B cell (primary cell): ENCODE results near the gene CALCOCO2. TPM values are rescaled to one million over a fixed set of nuclear protein-coding genes. Genes with fewer than 3 reads are reported as not detected.

Experiments used
- ATAC-seq: fragments of 200-7000 bp; cut with Tn5 transposase; one replicate; pipeline ENCODE4 v1.10.0; 2021; ENCODE audit warnings: low read depth, mild to moderate bottlenecking, moderate number of reproducible peaks, moderate library complexity
- CTCF ChIA-PET: fragments of 350-600 bp; sonication (Branson Sonifier 250); formaldehyde crosslinking; loops from one replicate; lab custom pipeline; 2021; ENCODE audit warnings: antibody characterized with exemption, inconsistent platforms; lab: Charles Lee
- POLR2A ChIA-PET: fragments of 350-600 bp; sonication (Branson Sonifier 250); formaldehyde crosslinking; loops from one replicate; lab custom pipeline; 2021; ENCODE audit warnings: antibody characterized with exemption; lab: Charles Lee
- DNase-seq: peaks from one replicate; pipeline ENCODE4 v3.0.0; 2013
- H2AFZ ChIP-seq: 2 replicates; pipeline ENCODE4 v1.6.1; 2012; ENCODE audit warnings: mild to moderate bottlenecking, low read depth, low read length; ENCODE audit not compliant: insufficient read depth, poor library complexity, severe bottlenecking
- H3K27ac ChIP-seq, 2 donors: 1 replicate in 1 of 2; 2 replicates in 1 of 2; pipeline ENCODE4 v1.5.1; 2012 to 2013; ENCODE audit warnings: low read length in 2 of 2, mild to moderate bottlenecking in 2 of 2, moderate library complexity in 1 of 2
- H3K27me3 ChIP-seq, 4 experiments: fragments of 200-600 bp in 1 of 4; sonication (generic) in 1 of 4; replicated peaks in 1 of 4; 1 replicate in 2 of 4; 2 replicates in 2 of 4; pipeline versions ENCODE4 v1.6.1 to v1.7.0; 2013 to 2016; ENCODE audit warnings: low read length in 3 of 4, mild to moderate bottlenecking in 2 of 4, mixed read lengths in 1 of 4, moderate library complexity in 1 of 4; ENCODE audit not compliant: insufficient read depth in 4 of 4, control insufficient read depth in 3 of 4; ENCODE audit errors: control extremely low read depth in 1 of 4
- H3K36me3 ChIP-seq, 2 experiments: replicated peaks in 1 of 2; 1 replicate in 1 of 2; 2 replicates in 1 of 2; pipeline versions ENCODE4 v1.6.1 to v1.7.1; 2013; ENCODE audit warnings: low read length in 1 of 2; ENCODE audit not compliant: insufficient read depth in 2 of 2, control insufficient read depth in 1 of 2; ENCODE audit errors: control extremely low read depth in 1 of 2, extremely low read depth in 1 of 2
- H3K4me1 ChIP-seq, 2 donors: fragments of 200-600 bp in 1 of 2; sonication (generic) in 1 of 2; 1 replicate in 1 of 2; 2 replicates in 1 of 2; pipeline versions ENCODE4 v1.5.1 to v1.6.1; 2013 to 2017; ENCODE audit warnings: low read length in 2 of 2; ENCODE audit not compliant: control insufficient read depth in 2 of 2, insufficient read depth in 2 of 2
- H3K4me2 ChIP-seq: replicated peaks from 2 replicates; pipeline ENCODE3; 2012; ENCODE audit warnings: mild to moderate bottlenecking, low read depth, low read length; ENCODE audit not compliant: poor library complexity, severe bottlenecking
- H3K4me3 ChIP-seq, 5 experiments: fragments of 200-600 bp in 1 of 5; sonication (generic) in 1 of 5; 1 replicate in 3 of 5; 2 replicates in 2 of 5; pipeline versions ENCODE4 v1.5.1 to v1.7.0; 2011 to 2016; ENCODE audit warnings: low read length in 4 of 5, mild to moderate bottlenecking in 4 of 5, low read depth in 2 of 5, control low read depth in 1 of 5, moderate library complexity in 1 of 5; ENCODE audit not compliant: insufficient read depth in 1 of 5; ENCODE audit errors: control extremely low read depth in 1 of 5, extremely low read depth in 1 of 5
- H3K79me2 ChIP-seq: fragments of 200-600 bp; sonication (generic); one replicate; pipeline ENCODE4 v1.6.0; 2016; ENCODE audit warnings: low read length; ENCODE audit not compliant: control insufficient read depth, insufficient read depth
- H3K9ac ChIP-seq: fragments of 200-600 bp; sonication (generic); 2 replicates; pipeline ENCODE4 v1.6.1; 2017; ENCODE audit warnings: mild to moderate bottlenecking, low read length, moderate library complexity
- H3K9me3 ChIP-seq, 3 donors: one replicate each; pipeline versions ENCODE4 v1.6.1 to v1.7.1; 2013; ENCODE audit warnings: low read length in 2 of 3; ENCODE audit not compliant: control insufficient read depth in 2 of 3, insufficient read depth in 1 of 3; ENCODE audit errors: control extremely low read depth in 1 of 3
- H4K20me1 ChIP-seq: 2 replicates; pipeline ENCODE4 v1.6.0; 2012; ENCODE audit warnings: mild to moderate bottlenecking, low read length; ENCODE audit not compliant: insufficient read depth, control insufficient read depth, poor library complexity, severe bottlenecking
- H3K27ac Mint-ChIP-seq: one replicate; pipeline ENCODE4 v1.8.0; 2021; ENCODE audit warnings: mixed read lengths
- H3K27me3 Mint-ChIP-seq: one replicate; pipeline ENCODE4 v1.8.0; 2021; ENCODE audit warnings: mixed read lengths
- H3K4me1 Mint-ChIP-seq: one replicate; pipeline ENCODE4 v1.8.0; 2021; ENCODE audit warnings: mixed read lengths
- H3K4me3 Mint-ChIP-seq: one replicate; pipeline ENCODE4 v1.8.0; 2021; ENCODE audit warnings: mixed read lengths
- H3K9me3 Mint-ChIP-seq: one replicate; pipeline ENCODE4 v1.8.0; 2022; ENCODE audit warnings: mixed read lengths; ENCODE audit not compliant: insufficient read depth
- EZH2 ChIP-seq: IDR thresholded peaks from 2 replicates; pipeline ENCODE4 v1.6.1; 2012; ENCODE audit warnings: borderline replicate concordance, low read depth, mild to moderate bottlenecking, moderate library complexity, low read length; ENCODE audit not compliant: insufficient read depth, poor library complexity, severe bottlenecking
- WGBS: methylation state at CpG from one replicate; pipeline ENCODE4 v1.1.5; 2013; ENCODE audit warnings: missing lambda C conversion rate; ENCODE audit not compliant: insufficient coverage; 5-methylcytosine and 5-hydroxymethylcytosine counted together
- intact Hi-C: fragments of 100-400 bp; cut with micrococcal nuclease; formaldehyde crosslinking; loops from one replicate; pipeline ENCODE4 v1.10.0; 2022
- polyA plus RNA-seq: library from polyadenylated mRNA; depleted of rRNA; stranded (reverse); fragments of >200 nt; gene quantifications from 2 replicates; pipeline ENCODE4 v1.2.3, GENCODE V29; 2012
- total RNA-seq, 2 donors: library from RNA; stranded (reverse); fragments of 120-200 nt in 1 of 2; gene quantifications; 1 replicate in 1 of 2; 2 replicates in 1 of 2; pipeline versions ENCODE4 v1.2.3 to v1.2.4, GENCODE V29; 2013 to 2022
- TF ChIP-seq, protein P1 (sequence below): fragments of 200-600 bp; IDR thresholded peaks from one replicate; pipeline ENCODE4 v1.8.0; 2022; ENCODE audit warnings: antibody characterized with exemption, mild to moderate bottlenecking

Gene CALCOCO2
- total and polyA plus RNA-seq, 2 donors (not counting 1 experiment from before 2014, with no cell fraction given): 49.6 to 148 TPM

DNA sequence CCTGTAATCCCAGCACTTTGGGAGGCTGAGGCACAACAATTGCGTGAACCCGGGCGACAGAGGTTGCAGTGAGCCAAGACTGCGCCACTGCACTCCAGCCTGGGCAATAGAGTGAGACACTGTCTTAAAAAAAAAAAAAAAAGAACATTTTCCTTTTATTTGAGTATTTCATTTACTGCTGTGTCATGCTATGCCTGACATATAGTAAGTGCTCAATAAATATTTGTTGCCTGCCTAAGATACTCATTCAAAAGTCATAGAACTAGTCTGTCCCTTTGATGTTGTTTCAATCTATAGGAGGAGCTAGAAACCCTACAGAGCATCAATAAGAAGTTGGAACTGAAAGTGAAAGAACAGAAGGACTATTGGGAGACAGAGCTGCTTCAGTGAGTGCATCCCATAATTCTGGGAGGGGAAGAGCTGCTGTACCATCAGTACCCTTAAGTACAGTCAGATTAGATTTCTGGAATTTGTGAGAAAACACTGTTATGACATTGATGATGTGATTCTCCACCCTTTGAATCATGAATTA lies 20.0 kb downstream of the CALCOCO2 start:
- no CpG with 5 or more reads among the region's 4 CpGs for WGBS
- DNase-seq (no peak), ATAC-seq (no peak)
- Mint-ChIP-seq H3K4me1 (peaks cover 2% of the 10 kb centered on the region), H3K27ac (no peak overlapping the region), H3K4me3 (no peak overlapping the region), H3K27me3 (no peaks in the 10 kb centered on the region), H3K9me3 (no peaks in the 10 kb centered on the region)
- TF ChIP-seq EZH2: no peak
- TF ChIP-seq, protein P1, sequence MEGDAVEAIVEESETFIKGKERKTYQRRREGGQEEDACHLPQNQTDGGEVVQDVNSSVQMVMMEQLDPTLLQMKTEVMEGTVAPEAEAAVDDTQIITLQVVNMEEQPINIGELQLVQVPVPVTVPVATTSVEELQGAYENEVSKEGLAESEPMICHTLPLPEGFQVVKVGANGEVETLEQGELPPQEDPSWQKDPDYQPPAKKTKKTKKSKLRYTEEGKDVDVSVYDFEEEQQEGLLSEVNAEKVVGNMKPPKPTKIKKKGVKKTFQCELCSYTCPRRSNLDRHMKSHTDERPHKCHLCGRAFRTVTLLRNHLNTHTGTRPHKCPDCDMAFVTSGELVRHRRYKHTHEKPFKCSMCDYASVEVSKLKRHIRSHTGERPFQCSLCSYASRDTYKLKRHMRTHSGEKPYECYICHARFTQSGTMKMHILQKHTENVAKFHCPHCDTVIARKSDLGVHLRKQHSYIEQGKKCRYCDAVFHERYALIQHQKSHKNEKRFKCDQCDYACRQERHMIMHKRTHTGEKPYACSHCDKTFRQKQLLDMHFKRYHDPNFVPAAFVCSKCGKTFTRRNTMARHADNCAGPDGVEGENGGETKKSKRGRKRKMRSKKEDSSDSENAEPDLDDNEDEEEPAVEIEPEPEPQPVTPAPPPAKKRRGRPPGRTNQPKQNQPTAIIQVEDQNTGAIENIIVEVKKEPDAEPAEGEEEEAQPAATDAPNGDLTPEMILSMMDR: no peak
- H3K9ac ChIP-seq: no peak overlapping the region
- CTCF ChIA-PET: interaction anchor here (1.1 to 1.6 kb wide), 2 partner anchors 28 to 35 kb away, joined by 4 to 6 read pairs; no protein-coding TSS in a partner anchor
- H3K79me2 ChIP-seq: peaks cover 18% of the 10 kb centered on the region
- POLR2A ChIA-PET: no interaction called here
- H3K9me3 ChIP-seq: no peaks in the 10 kb centered on the region
- no peaks in the 10 kb centered on the region for H4K20me1 ChIP-seq
- intact Hi-C loops: no loop called here
- H3K4me3 ChIP-seq: no peak overlapping the region
- H3K27ac ChIP-seq: no peak overlapping the region
- peaks cover 20 to 84% of the 10 kb centered on the region in 2 experiments for H3K36me3 ChIP-seq
- H3K4me1 ChIP-seq: no peaks in the 10 kb centered on the region
- H3K4me2 ChIP-seq: no peak overlapping the region
- no peaks in the 10 kb centered on the region for H3K27me3 ChIP-seq
- H2AFZ ChIP-seq: no peak overlapping the region

GRCh38 chr17:48854774-48855476 lies 24.1 kb downstream of the CALCOCO2 start:
- no peak overlapping the region for H3K9ac ChIP-seq
- ChIA-PET CTCF (interaction anchor here (1.2 to 1.3 kb wide), 2 partner anchors 25 to 29 kb away, joined by 3 to 4 read pairs; no protein-coding TSS in a partner anchor), POLR2A (no interaction called here)
- no peak overlapping the region for H3K27ac Mint-ChIP-seq
- H3K36me3 ChIP-seq: peaks cover 11 to 66% of the 10 kb centered on the region in 2 experiments
- H3K4me1 Mint-ChIP-seq: peaks cover 2% of the 10 kb centered on the region
- ATAC-seq: no peak
- TF ChIP-seq, protein P1: no peak
- no peak for TF ChIP-seq EZH2
- no peaks in the 10 kb centered on the region for H3K79me2 ChIP-seq
- no peaks in the 10 kb centered on the region for H3K9me3 Mint-ChIP-seq
- H4K20me1 ChIP-seq: no peaks in the 10 kb centered on the region
- H3K4me2 ChIP-seq: no peak overlapping the region
- H3K27ac ChIP-seq: no peak overlapping the region
- no peaks in the 10 kb centered on the region for H3K4me1 ChIP-seq
- H3K9me3 ChIP-seq: no peaks in the 10 kb centered on the region
- DNase-seq: no peak
- H3K27me3 Mint-ChIP-seq: no peaks in the 10 kb centered on the region
- H3K4me3 ChIP-seq: no peak overlapping the region
- H3K4me3 Mint-ChIP-seq: no peak overlapping the region
- 86% methylated on average over 5 of the region's 7 CpGs for WGBS
- no peaks in the 10 kb centered on the region for H3K27me3 ChIP-seq
- intact Hi-C loops: no loop called here
- no peak overlapping the region for H2AFZ ChIP-seq
